ENCODE measurements around the gene PDXDC1. TPM values are rescaled to one million over a fixed set of nuclear protein-coding genes. Genes with fewer than 3 reads are reported as not detected.
"Not testable (repeated sequence)": the region's sequence is repeated elsewhere in the genome, so short reads cannot be mapped to it uniquely, and the experiment has no call there.

The PDXDC1 gene
- total and polyA plus RNA-seq, 4 experiments from 2014 or later = 11.1 to 86.7 (median 60.6) TPM

- H3K4me1 ChIP-seq (ENCODE audit: insufficient read depth, low read length); intact Hi-C loops (cut with micrococcal nuclease); H3K4me3 ChIP-seq (ENCODE audit: low read length in 2 of 2); H3K27me3 Mint-ChIP-seq; H3K27ac ChIP-seq (ENCODE audit: low read depth, low read length); CTCF ChIA-PET (ENCODE audit: partially characterized antibody); H3K4me1 Mint-ChIP-seq; H3K9me3 Mint-ChIP-seq; DNase-seq; H3K27me3 ChIP-seq (ENCODE audit: insufficient read depth, low read length); H3K4me3 Mint-ChIP-seq; POLR2A ChIA-PET (ENCODE audit: partially characterized antibody); H3K9me3 ChIP-seq (ENCODE audit: control insufficient read depth in 1 of 2, low read length in 2 of 2): not testable (repeated sequence)
- peak overlapping the region in 2 of 7 donors; percentile 59 to 76 for H3K27ac Mint-ChIP-seq
- H3K36me3 ChIP-seq (ENCODE audit: insufficient read depth, low read length) = peaks cover 34% of the 10 kb centered on the region
- peaks cover 39 to 72% of the 10 kb centered on the region in 2 donors for H3K36me3 Mint-ChIP-seq
Observed at GRCh38 chr16:15076161-15076560, 101.3 kb downstream of the PDXDC1 start.

- H3K4me3 ChIP-seq (ENCODE audit: low read length in 2 of 2); H3K9me3 ChIP-seq (ENCODE audit: control insufficient read depth in 1 of 2, low read length in 2 of 2); H3K27me3 ChIP-seq (ENCODE audit: insufficient read depth, low read length); H3K4me1 Mint-ChIP-seq; H3K36me3 ChIP-seq (ENCODE audit: insufficient read depth, low read length); H3K27ac ChIP-seq (ENCODE audit: low read depth, low read length); POLR2A ChIA-PET (ENCODE audit: partially characterized antibody); H3K4me3 Mint-ChIP-seq; H3K4me1 ChIP-seq (ENCODE audit: insufficient read depth, low read length); H3K9me3 Mint-ChIP-seq; H3K27ac Mint-ChIP-seq; DNase-seq; intact Hi-C loops (cut with micrococcal nuclease); CTCF ChIA-PET (ENCODE audit: partially characterized antibody); H3K27me3 Mint-ChIP-seq: not testable (repeated sequence)
- peaks cover 43 to 66% of the 10 kb centered on the region in 2 donors for H3K36me3 Mint-ChIP-seq
Observed at GRCh38 chr16:15080883-15081282, 106.1 kb downstream of the PDXDC1 start.

DNA sequence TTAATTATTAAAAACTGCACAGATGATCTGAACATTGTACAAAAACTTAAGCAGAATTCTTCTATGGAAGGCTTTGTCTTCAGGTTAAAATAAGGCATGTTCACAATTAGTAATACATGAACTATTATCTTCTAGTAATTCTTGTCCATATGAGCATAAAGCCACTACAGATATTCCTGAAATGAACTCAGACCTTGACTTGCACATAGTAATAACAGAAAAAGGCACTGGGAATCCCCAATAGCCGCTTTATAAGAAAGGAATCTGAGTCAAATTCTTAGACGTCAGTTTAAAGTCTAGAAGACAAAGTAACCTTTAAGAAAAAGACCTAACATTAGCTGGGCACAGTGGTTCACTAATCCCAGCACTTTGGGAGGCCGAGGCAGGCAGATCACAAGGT lies 108.0 kb downstream of the PDXDC1 start:
- not testable (repeated sequence) for H3K27ac ChIP-seq (ENCODE audit: low read depth, low read length)

GRCh38 chr16:15090663-15091269 lies 115.9 kb downstream of the PDXDC1 start:
- H3K9me3 Mint-ChIP-seq; H3K4me3 ChIP-seq (ENCODE audit: low read length in 2 of 2); H3K9me3 ChIP-seq (ENCODE audit: control insufficient read depth in 1 of 2, low read length in 2 of 2); H3K36me3 ChIP-seq (ENCODE audit: insufficient read depth, low read length); H3K27me3 Mint-ChIP-seq; H3K27ac ChIP-seq (ENCODE audit: low read depth, low read length); CTCF ChIA-PET (ENCODE audit: partially characterized antibody); DNase-seq; H3K27me3 ChIP-seq (ENCODE audit: insufficient read depth, low read length); POLR2A ChIA-PET (ENCODE audit: partially characterized antibody): not testable (repeated sequence)
- Mint-ChIP-seq H3K27ac (peak overlapping the region in 4 of 7 donors; percentile 12 to 83 (median 34)), H3K4me3 (peak overlapping the region in 2 of 8 donors; percentile 44 to 52), H3K36me3 (peaks cover under 1 to 41% of the 10 kb centered on the region in 2 donors), H3K4me1 (peaks cover 19 to 47% (median 24%) of the 10 kb centered on the region in 4 donors)
- intact Hi-C loops (cut with micrococcal nuclease) = loop anchor here (10.0 kb wide), 1 partner anchor 456 kb away; the partner anchor contains the start of genes BFAR and PARN
- H3K4me1 ChIP-seq (ENCODE audit: insufficient read depth, low read length) = peaks cover 12% of the 10 kb centered on the region

More for the DNA sequence above, 108.0 kb downstream of the PDXDC1 start:
- H3K36me3 Mint-ChIP-seq = peaks cover 35 to 62% of the 10 kb centered on the region in 2 donors
- H3K27me3 ChIP-seq (ENCODE audit: insufficient read depth, low read length); H3K4me1 Mint-ChIP-seq; H3K9me3 ChIP-seq (ENCODE audit: control insufficient read depth in 1 of 2, low read length in 2 of 2); intact Hi-C loops (cut with micrococcal nuclease); H3K4me1 ChIP-seq (ENCODE audit: insufficient read depth, low read length); H3K4me3 Mint-ChIP-seq; H3K36me3 ChIP-seq (ENCODE audit: insufficient read depth, low read length); H3K9me3 Mint-ChIP-seq; H3K4me3 ChIP-seq (ENCODE audit: low read length in 2 of 2); H3K27ac Mint-ChIP-seq; CTCF ChIA-PET (ENCODE audit: partially characterized antibody); DNase-seq; H3K27me3 Mint-ChIP-seq; POLR2A ChIA-PET (ENCODE audit: partially characterized antibody): not testable (repeated sequence)

GRCh38 chr16:15093571-15093954 lies 118.7 kb downstream of the PDXDC1 start:
- ChIA-PET POLR2A (ENCODE audit: partially characterized antibody) (interaction anchor here (0.6 to 0.9 kb wide), 3 partner anchors 36 to 940 kb away, joined by 3 read pairs; no protein-coding TSS in a partner anchor), CTCF (ENCODE audit: partially characterized antibody) (interaction anchor here (1.7 kb wide), 1 partner anchor 21 kb away, joined by 4 read pairs; no protein-coding TSS in a partner anchor)
- H3K36me3 Mint-ChIP-seq = peaks cover 0 to 28% of the 10 kb centered on the region in 2 donors
- H3K27me3 Mint-ChIP-seq; DNase-seq; H3K9me3 Mint-ChIP-seq; H3K9me3 ChIP-seq (ENCODE audit: control insufficient read depth in 1 of 2, low read length in 2 of 2); H3K36me3 ChIP-seq (ENCODE audit: insufficient read depth, low read length); H3K27me3 ChIP-seq (ENCODE audit: insufficient read depth, low read length): not testable (repeated sequence)
- Histone ChIP-seq H3K27ac (ENCODE audit: low read depth, low read length) (peak overlapping the region; percentile 71), H3K4me3 (ENCODE audit: low read length in 2 of 2) (peak overlapping the region; percentile 92 to 94), H3K4me1 (ENCODE audit: insufficient read depth, low read length) (peaks cover 12% of the 10 kb centered on the region)
- H3K4me3 Mint-ChIP-seq = peak overlapping the region; percentile 95 to 98 (median 98)
- peaks cover 15 to 37% (median 23%) of the 10 kb centered on the region in 4 donors for H3K4me1 Mint-ChIP-seq
- intact Hi-C loops (cut with micrococcal nuclease) = loop anchor here (10.0 kb wide), 1 partner anchor 459 kb away; the partner anchor contains the start of genes BFAR and PARN
- peak overlapping the region; percentile 93 to 98 (median 97) for H3K27ac Mint-ChIP-seq

GRCh38 chr16:15093955-15094827 lies 119.4 kb downstream of the PDXDC1 start, which contains the start of gene RRN3:
Gene RRN3, minus strand, starts transcription at chr16:15094272. Its CDS starts 39 bp downstream, at chr16:15094233.
- peaks cover 0 to 26% of the 10 kb centered on the region in 2 donors for H3K36me3 Mint-ChIP-seq
- H3K4me1 ChIP-seq (ENCODE audit: insufficient read depth, low read length) = peaks cover 12% of the 10 kb centered on the region
- H3K27me3 ChIP-seq (ENCODE audit: insufficient read depth, low read length); H3K9me3 Mint-ChIP-seq; H3K9me3 ChIP-seq (ENCODE audit: control insufficient read depth in 1 of 2, low read length in 2 of 2); CTCF ChIA-PET (ENCODE audit: partially characterized antibody); H3K36me3 ChIP-seq (ENCODE audit: insufficient read depth, low read length); H3K27me3 Mint-ChIP-seq: not testable (repeated sequence)
- peak within 1 kb of the TSS; percentile 92 to 94 for H3K4me3 ChIP-seq (ENCODE audit: low read length in 2 of 2)
- peak within 1 kb of the TSS; percentile 95 to 98 (median 98) for H3K4me3 Mint-ChIP-seq
- POLR2A ChIA-PET (ENCODE audit: partially characterized antibody) = interaction anchor here (0.6 to 0.9 kb wide), 3 partner anchors 37 to 940 kb away, joined by 3 read pairs; no protein-coding TSS in a partner anchor
- peak within 1 kb of the TSS; percentile 93 to 98 (median 97) for H3K27ac Mint-ChIP-seq
- H3K4me1 Mint-ChIP-seq = peaks cover 15 to 36% (median 23%) of the 10 kb centered on the region in 4 donors
- intact Hi-C loops (cut with micrococcal nuclease) = loop anchor here (10.0 kb wide), 1 partner anchor 459 kb away; the partner anchor contains the start of genes BFAR and PARN
- DNase-seq = peak; percentile 78 to 84 (median 82)
- peak within 1 kb of the TSS; percentile 71 for H3K27ac ChIP-seq (ENCODE audit: low read depth, low read length)

DNA sequence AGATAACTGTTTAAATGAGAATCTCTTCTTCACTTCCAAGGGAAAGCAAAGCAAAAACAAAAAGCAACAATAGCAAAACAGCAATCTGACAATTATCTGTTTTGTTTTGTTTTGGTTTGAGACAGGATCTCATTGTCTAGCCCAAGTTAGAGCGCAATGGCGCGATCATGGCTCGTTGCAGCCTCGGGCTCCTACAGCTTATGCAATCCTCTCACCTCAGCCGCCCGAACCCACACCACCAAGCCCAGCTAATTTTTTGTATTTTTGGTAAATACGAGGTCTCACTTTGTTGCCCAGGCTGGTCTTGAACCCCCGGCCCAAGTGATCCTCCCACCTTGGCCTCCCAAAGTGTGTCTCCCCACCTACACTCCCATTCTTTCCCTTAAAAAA lies 121.8 kb downstream of the PDXDC1 start:
- H3K4me3 Mint-ChIP-seq = peak overlapping the region in 2 of 8 donors; percentile 29 to 43
- POLR2A ChIA-PET (ENCODE audit: partially characterized antibody); H3K36me3 ChIP-seq (ENCODE audit: insufficient read depth, low read length); H3K27ac ChIP-seq (ENCODE audit: low read depth, low read length); CTCF ChIA-PET (ENCODE audit: partially characterized antibody); H3K27me3 ChIP-seq (ENCODE audit: insufficient read depth, low read length); H3K27ac Mint-ChIP-seq; H3K27me3 Mint-ChIP-seq; H3K4me3 ChIP-seq (ENCODE audit: low read length in 2 of 2); DNase-seq; H3K9me3 Mint-ChIP-seq; H3K9me3 ChIP-seq (ENCODE audit: control insufficient read depth in 1 of 2, low read length in 2 of 2): not testable (repeated sequence)
- intact Hi-C loops (cut with micrococcal nuclease) = loop anchor here (10.0 kb wide), 1 partner anchor 462 kb away; the partner anchor contains the start of genes BFAR and PARN
- H3K4me1 Mint-ChIP-seq = peaks cover 14 to 28% (median 21%) of the 10 kb centered on the region in 4 donors
- H3K36me3 Mint-ChIP-seq = peaks cover 0 to 14% of the 10 kb centered on the region in 2 donors
- peaks cover 12% of the 10 kb centered on the region for H3K4me1 ChIP-seq (ENCODE audit: insufficient read depth, low read length)

Measured in CD4-positive, alpha-beta memory T cell (primary cell).